ENCODE results near the gene PPM1N.

PPM1N gene

GRCh38 chr19:45492627-45493470, 5.4 kb upstream of the PPM1N start:
- DNase-seq (ENCODE audit: low read depth in 2 of 2), result peak; percentile 66 to 89

GRCh38 chr19:45494261-45494916, 3.9 kb upstream of the PPM1N start:
- TF ChIP-seq CTCF (IDR thresholded peaks at IDR 0.05; ENCODE audit: low read depth, low read length), result no peak
- DNase-seq (ENCODE audit: low read depth in 2 of 2), result no peak
- H3K4me3 ChIP-seq (replicated peaks in 1 of 2; ENCODE audit: low read depth in 2 of 2, low read length in 2 of 2), result no peak overlapping the region

More at GRCh38 chr19:45492627-45493470, 5.4 kb upstream of the PPM1N start:
- TF ChIP-seq CTCF (IDR thresholded peaks at IDR 0.05; ENCODE audit: low read depth, low read length), result no peak
- H3K4me3 ChIP-seq (replicated peaks in 1 of 2; ENCODE audit: low read depth in 2 of 2, low read length in 2 of 2), result peak overlapping the region; percentile 61 to 75

GRCh38 chr19:45495178-45495577, 3.1 kb upstream of the PPM1N start:
- no peak for TF ChIP-seq CTCF (IDR thresholded peaks at IDR 0.05; ENCODE audit: low read depth, low read length)
- H3K4me3 ChIP-seq (replicated peaks in 1 of 2; ENCODE audit: low read depth in 2 of 2, low read length in 2 of 2), result no peak overlapping the region
- no peak for DNase-seq (ENCODE audit: low read depth in 2 of 2)

- DNase-seq (ENCODE audit: low read depth in 2 of 2), result no peak
- peak overlapping the region; percentile 73 to 88 for H3K4me3 ChIP-seq (replicated peaks in 1 of 2; ENCODE audit: low read depth in 2 of 2, low read length in 2 of 2)
- TF ChIP-seq CTCF (IDR thresholded peaks at IDR 0.05; ENCODE audit: low read depth, low read length), result no peak
These were observed 1.8 kb upstream of the PPM1N start for GRCh38 chr19:45496349-45496953.

GRCh38 chr19:45497791-45498190, 452 bp upstream of the PPM1N start:
- no peak for TF ChIP-seq CTCF (IDR thresholded peaks at IDR 0.05; ENCODE audit: low read depth, low read length)
- no peak overlapping the region for H3K4me3 ChIP-seq (replicated peaks in 1 of 2; ENCODE audit: low read depth in 2 of 2, low read length in 2 of 2)
- DNase-seq (ENCODE audit: low read depth in 2 of 2), result no peak

- peak; percentile 39 to 53 for DNase-seq (ENCODE audit: low read depth in 2 of 2)
- no peak for TF ChIP-seq CTCF (IDR thresholded peaks at IDR 0.05; ENCODE audit: low read depth, low read length)
- H3K4me3 ChIP-seq (replicated peaks in 1 of 2; ENCODE audit: low read depth in 2 of 2, low read length in 2 of 2), result no peak overlapping the region
These were observed 1.2 kb downstream of the PPM1N start for GRCh38 chr19:45499196-45500180.

Data from cardiac fibroblast (primary cell).